Measurements from ENCODE around the gene CHRNA10. TPM values are rescaled to one million over a fixed set of nuclear protein-coding genes. Genes with fewer than 3 reads are reported as not detected.

The CHRNA10 gene
- total and polyA plus RNA-seq, 10 of the 15 experiments (the other 5 are each of a cell fraction or from before 2014, with no cell fraction given), result 0.14 to 1.5 (median 0.57) TPM

DNA sequence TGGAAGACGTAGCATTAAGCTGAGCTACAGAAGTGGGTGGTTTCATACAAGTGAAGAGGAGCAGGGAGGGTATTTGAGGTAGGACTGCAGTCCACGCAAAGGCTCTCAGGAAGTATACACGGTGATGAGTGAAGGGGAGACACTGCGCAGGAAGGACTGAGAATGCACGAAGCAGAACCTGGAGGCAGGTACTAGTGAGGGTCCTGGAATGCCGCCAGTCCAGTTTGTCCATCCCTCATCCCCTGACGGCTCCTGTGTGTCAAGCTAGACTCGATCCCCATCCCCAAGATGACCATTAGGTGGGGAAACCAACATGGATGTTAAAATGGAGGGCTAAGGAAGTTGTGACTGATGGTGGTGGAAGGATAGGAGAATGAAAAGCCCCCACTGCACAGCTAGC lies 53.2 kb downstream of the CHRNA10 start:
- Histone ChIP-seq H3K9me3 (replicated peaks; ENCODE audit: control insufficient read depth, insufficient read depth, low read length) (no peaks in the 10 kb centered on the region), H3K4me2 (ENCODE audit: control insufficient read depth, insufficient read depth) (no peak overlapping the region), H3K4me3 (no peak overlapping the region), H2AFZ (ENCODE audit: control insufficient read depth, low read depth, low read length) (no peak overlapping the region), H3K27me3 (replicated peaks in 1 of 2; ENCODE audit: control insufficient read depth in 2 of 2, insufficient read depth in 2 of 2, low read length in 1 of 2) (no peaks in the 10 kb centered on the region), H3K9ac (ENCODE audit: control insufficient read depth, insufficient read depth, low read length) (no peak overlapping the region), H3K4me1 (ENCODE audit: control insufficient read depth, insufficient read depth, low read length) (peaks cover 10% of the 10 kb centered on the region), H3K27ac (ENCODE audit: control insufficient read depth, insufficient read depth) (no peak overlapping the region), H3K79me2 (ENCODE audit: control insufficient read depth, insufficient read depth, low read length) (no peaks in the 10 kb centered on the region), H4K20me1 (ENCODE audit: control insufficient read depth, insufficient read depth) (no peaks in the 10 kb centered on the region), H3K36me3 (ENCODE audit: control insufficient read depth in 2 of 2, insufficient read depth in 2 of 2, low read length in 1 of 2) (no peaks in the 10 kb centered on the region)
- SMC1A ChIA-PET (ENCODE audit: uncharacterized antibody, unreplicated experiment), result no interaction called here
- CTCF ChIA-PET, result interaction anchor here (0.6 to 0.9 kb wide), 2 partner anchors 8 to 190 kb away, joined by 3 read pairs; no protein-coding TSS in a partner anchor
- in situ Hi-C loops (cut with MboI) (no loop called here), intact Hi-C loops (cut with micrococcal nuclease; ENCODE audit: unreplicated experiment) (no loop called here)
- WGBS (ENCODE audit: insufficient coverage, insufficient replicate concordance, low lambda C conversion rate, missing lambda C conversion rate), result 52% methylated on average over 8 of the region's 8 CpGs
- RAD21 ChIA-PET (ENCODE audit: unreplicated experiment), result interaction anchor here (0.9 kb wide), 1 partner anchor 190 kb away, joined by 3 read pairs; the partner anchor contains the start of gene PGAP2
- POLR2A ChIA-PET, result no interaction called here
- ATAC-seq (no peak), DNase-seq (ENCODE audit: low read depth, low spot score) (no peak), FAIRE-seq (no peak)
- TF ChIP-seq BACH1 (IDR thresholded peaks at IDR 0.05; ENCODE audit: borderline replicate concordance) (no peak), SMC3 (IDR thresholded peaks at IDR 0.05; ENCODE audit: borderline replicate concordance, low read length) (no peak), E2F8 (IDR thresholded peaks at IDR 0.05; ENCODE audit: low read depth, partially characterized antibody) (no peak), IKZF1 (conservative IDR thresholded peaks at IDR 0.05) (no peak), PKNOX1 (IDR thresholded peaks at IDR 0.05) (no peak), HDAC2 (IDR thresholded peaks at IDR 0.05) (no peak)
- TF ChIP-seq, protein P1, sequence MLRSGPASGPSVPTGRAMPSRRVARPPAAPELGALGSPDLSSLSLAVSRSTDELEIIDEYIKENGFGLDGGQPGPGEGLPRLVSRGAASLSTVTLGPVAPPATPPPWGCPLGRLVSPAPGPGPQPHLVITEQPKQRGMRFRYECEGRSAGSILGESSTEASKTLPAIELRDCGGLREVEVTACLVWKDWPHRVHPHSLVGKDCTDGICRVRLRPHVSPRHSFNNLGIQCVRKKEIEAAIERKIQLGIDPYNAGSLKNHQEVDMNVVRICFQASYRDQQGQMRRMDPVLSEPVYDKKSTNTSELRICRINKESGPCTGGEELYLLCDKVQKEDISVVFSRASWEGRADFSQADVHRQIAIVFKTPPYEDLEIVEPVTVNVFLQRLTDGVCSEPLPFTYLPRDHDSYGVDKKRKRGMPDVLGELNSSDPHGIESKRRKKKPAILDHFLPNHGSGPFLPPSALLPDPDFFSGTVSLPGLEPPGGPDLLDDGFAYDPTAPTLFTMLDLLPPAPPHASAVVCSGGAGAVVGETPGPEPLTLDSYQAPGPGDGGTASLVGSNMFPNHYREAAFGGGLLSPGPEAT (IDR thresholded peaks at IDR 0.05; ENCODE audit: low read depth), result no peak
- TF ChIP-seq, protein P2, sequence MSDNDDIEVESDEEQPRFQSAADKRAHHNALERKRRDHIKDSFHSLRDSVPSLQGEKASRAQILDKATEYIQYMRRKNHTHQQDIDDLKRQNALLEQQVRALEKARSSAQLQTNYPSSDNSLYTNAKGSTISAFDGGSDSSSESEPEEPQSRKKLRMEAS (IDR thresholded peaks at IDR 0.05; ENCODE audit: low read depth, low read length), result no peak
- BruUV-seq (replicated peaks), result no TSS peak

Measured in GM12878 (cell line).